GM18519 (cell line): ENCODE results near the gene GMDS.

Experiments
- ATAC-seq: cut with Tn5 transposase; IDR thresholded peaks from one replicate; pipeline ENCODE4 v1.9.1; 2021; ENCODE audit warnings: mild to moderate bottlenecking, moderate library complexity; ENCODE audit not compliant: unreplicated experiment, low FRiP score

Gene GMDS

GRCh38 chr6:1627827-1628560 lies 617.4 kb downstream of the GMDS start:
- no peak for ATAC-seq

GRCh38 chr6:1626481-1626880 lies 618.9 kb downstream of the GMDS start:
- no peak for ATAC-seq

GRCh38 chr6:1625794-1626435 lies 619.5 kb downstream of the GMDS start:
- no peak for ATAC-seq

GRCh38 chr6:1624851-1625781 lies 620.3 kb downstream of the GMDS start:
- ATAC-seq, result no peak

- no peak for ATAC-seq
Measured at GRCh38 chr6:1624058-1624850, 621.2 kb downstream of the GMDS start.

- ATAC-seq, result no peak
Measured at GRCh38 chr6:1623769-1624057, 621.7 kb downstream of the GMDS start.

- no peak for ATAC-seq
Measured at GRCh38 chr6:1622851-1623768, 622.3 kb downstream of the GMDS start.

GRCh38 chr6:1622220-1622850 lies 623.1 kb downstream of the GMDS start:
- ATAC-seq, result no peak

- no peak for ATAC-seq
Measured at GRCh38 chr6:1621070-1621701, 624.2 kb downstream of the GMDS start.

GRCh38 chr6:1620504-1621069 lies 624.8 kb downstream of the GMDS start:
- ATAC-seq, result no peak

- no peak for ATAC-seq
Measured at GRCh38 chr6:1619673-1620503, 625.5 kb downstream of the GMDS start.

- no peak for ATAC-seq
Measured at GRCh38 chr6:1619098-1619672, 626.2 kb downstream of the GMDS start.

- ATAC-seq, result no peak
Measured at GRCh38 chr6:1618311-1619097, 626.9 kb downstream of the GMDS start.

GRCh38 chr6:1617466-1618310 lies 627.7 kb downstream of the GMDS start:
- no peak for ATAC-seq

GRCh38 chr6:1616701-1617463 lies 628.5 kb downstream of the GMDS start:
- ATAC-seq, result no peak
